Measurements from ENCODE around the gene UBTD2.
"Not testable (repeated sequence)": the region's sequence is repeated elsewhere in the genome, so short reads cannot be mapped to it uniquely, and the experiment has no call there.

DNA sequence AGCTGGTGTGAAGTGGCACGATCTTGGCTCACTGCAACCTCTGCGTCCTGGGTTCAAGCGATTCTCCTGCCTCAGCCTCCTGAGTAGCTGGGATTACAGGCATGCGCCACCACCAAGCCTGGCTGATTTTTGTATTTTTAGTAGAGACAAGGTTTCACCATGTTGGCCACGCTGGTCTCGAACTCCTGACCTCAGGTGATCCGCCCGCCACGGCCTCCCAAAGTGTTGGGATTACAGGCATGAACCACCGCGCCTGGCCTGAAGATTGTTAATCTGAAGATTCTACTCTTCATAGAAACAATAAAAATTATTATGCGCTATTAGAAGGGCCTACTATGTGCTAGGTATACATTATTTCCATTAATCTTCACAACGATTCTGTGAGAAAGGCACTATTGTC lies 43.3 kb upstream of the UBTD2 start:
- TF ChIP-seq SP1 (IDR thresholded peaks at IDR 0.05); ARNT (IDR thresholded peaks at IDR 0.05); ELF4 (IDR thresholded peaks at IDR 0.05); SUZ12 (IDR thresholded peaks at IDR 0.05); BHLHE40 (IDR thresholded peaks at IDR 0.05; ENCODE audit: borderline replicate concordance); TARDBP (IDR thresholded peaks at IDR 0.05); HDGF (IDR thresholded peaks at IDR 0.05; ENCODE audit: borderline replicate concordance); FOXM1 (IDR thresholded peaks at IDR 0.05; ENCODE audit: borderline replicate concordance); ZNF384 (IDR thresholded peaks at IDR 0.05); CTBP1 (IDR thresholded peaks at IDR 0.05; ENCODE audit: borderline replicate concordance); FOXA1 (IDR thresholded peaks at IDR 0.05); LEF1 (IDR thresholded peaks at IDR 0.05; ENCODE audit: borderline replicate concordance); FOXK2 (IDR thresholded peaks at IDR 0.05): not testable (repeated sequence)
- TF ChIP-seq, protein P1, sequence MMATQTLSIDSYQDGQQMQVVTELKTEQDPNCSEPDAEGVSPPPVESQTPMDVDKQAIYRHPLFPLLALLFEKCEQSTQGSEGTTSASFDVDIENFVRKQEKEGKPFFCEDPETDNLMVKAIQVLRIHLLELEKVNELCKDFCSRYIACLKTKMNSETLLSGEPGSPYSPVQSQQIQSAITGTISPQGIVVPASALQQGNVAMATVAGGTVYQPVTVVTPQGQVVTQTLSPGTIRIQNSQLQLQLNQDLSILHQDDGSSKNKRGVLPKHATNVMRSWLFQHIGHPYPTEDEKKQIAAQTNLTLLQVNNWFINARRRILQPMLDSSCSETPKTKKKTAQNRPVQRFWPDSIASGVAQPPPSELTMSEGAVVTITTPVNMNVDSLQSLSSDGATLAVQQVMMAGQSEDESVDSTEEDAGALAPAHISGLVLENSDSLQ (IDR thresholded peaks at IDR 0.05): not testable (repeated sequence)

All from HEK293T (cell line).